ENCODE results near the gene CCR8.
"Not testable (repeated sequence)": the region's sequence is repeated elsewhere in the genome, so short reads cannot be mapped to it uniquely, and the experiment has no call there.

CCR8 gene

GRCh38 chr3:39349080-39349479, 19.6 kb downstream of the CCR8 start:
- H3K9me3 ChIP-seq (ENCODE audit: insufficient read depth, low read length), result no peaks in the 10 kb centered on the region
- H3K4me1 ChIP-seq (ENCODE audit: insufficient read depth, insufficient read length), result no peaks in the 10 kb centered on the region
- DNase-seq (ENCODE audit: low read depth, low spot score), result no peak
- H3K4me3 ChIP-seq (ENCODE audit: insufficient read length, low read depth), result no peak overlapping the region
- TF ChIP-seq ZNF274 (IDR thresholded peaks at IDR 0.05; ENCODE audit: low read depth, low read length) (no peak), SUZ12 (IDR thresholded peaks at IDR 0.05; ENCODE audit: extremely low read depth, insufficient read depth, insufficient read length) (no peak), YY1 (IDR thresholded peaks at IDR 0.05; ENCODE audit: insufficient read depth, insufficient read length) (no peak)
- H3K9ac ChIP-seq (ENCODE audit: insufficient read length, low read depth), result no peak overlapping the region
- no peaks in the 10 kb centered on the region for H3K27me3 ChIP-seq (ENCODE audit: insufficient read depth, insufficient read length)
- no peaks in the 10 kb centered on the region for H3K36me3 ChIP-seq (ENCODE audit: insufficient read depth, insufficient read length, low read length)

GRCh38 chr3:39350714-39351113, 21.2 kb downstream of the CCR8 start:
- no peaks in the 10 kb centered on the region for H3K9me3 ChIP-seq (ENCODE audit: insufficient read depth, low read length)
- no peaks in the 10 kb centered on the region for H3K27me3 ChIP-seq (ENCODE audit: insufficient read depth, insufficient read length)
- no peak for DNase-seq (ENCODE audit: low read depth, low spot score)
- no peak for TF ChIP-seq SUZ12 (IDR thresholded peaks at IDR 0.05; ENCODE audit: extremely low read depth, insufficient read depth, insufficient read length)
- TF ChIP-seq YY1 (IDR thresholded peaks at IDR 0.05; ENCODE audit: insufficient read depth, insufficient read length), result no peak
- no peak for TF ChIP-seq ZNF274 (IDR thresholded peaks at IDR 0.05; ENCODE audit: low read depth, low read length)
- no peak overlapping the region for H3K4me3 ChIP-seq (ENCODE audit: insufficient read length, low read depth)
- H3K4me1 ChIP-seq (ENCODE audit: insufficient read depth, insufficient read length), result no peaks in the 10 kb centered on the region
- no peak overlapping the region for H3K9ac ChIP-seq (ENCODE audit: insufficient read length, low read depth)
- H3K36me3 ChIP-seq (ENCODE audit: insufficient read depth, insufficient read length, low read length), result no peaks in the 10 kb centered on the region

- not testable (repeated sequence) for H3K9ac ChIP-seq (ENCODE audit: insufficient read length, low read depth); H3K9me3 ChIP-seq (ENCODE audit: insufficient read depth, low read length); H3K4me1 ChIP-seq (ENCODE audit: insufficient read depth, insufficient read length); H3K27me3 ChIP-seq (ENCODE audit: insufficient read depth, insufficient read length); H3K4me3 ChIP-seq (ENCODE audit: insufficient read length, low read depth); H3K36me3 ChIP-seq (ENCODE audit: insufficient read depth, insufficient read length, low read length); DNase-seq (ENCODE audit: low read depth, low spot score)
These were observed 21.6 kb downstream of the CCR8 start for GRCh38 chr3:39351134-39351533.

- not testable (repeated sequence) for H3K27me3 ChIP-seq (ENCODE audit: insufficient read depth, insufficient read length); H3K9me3 ChIP-seq (ENCODE audit: insufficient read depth, low read length); H3K4me3 ChIP-seq (ENCODE audit: insufficient read length, low read depth); H3K36me3 ChIP-seq (ENCODE audit: insufficient read depth, insufficient read length, low read length); H3K4me1 ChIP-seq (ENCODE audit: insufficient read depth, insufficient read length); DNase-seq (ENCODE audit: low read depth, low spot score); H3K9ac ChIP-seq (ENCODE audit: insufficient read length, low read depth)
These were observed 23.8 kb downstream of the CCR8 start for GRCh38 chr3:39353168-39353927.

- Histone ChIP-seq H3K9me3 (ENCODE audit: insufficient read depth, low read length) (no peaks in the 10 kb centered on the region), H3K36me3 (ENCODE audit: insufficient read depth, insufficient read length, low read length) (no peaks in the 10 kb centered on the region), H3K4me3 (ENCODE audit: insufficient read length, low read depth) (no peak overlapping the region), H3K27me3 (ENCODE audit: insufficient read depth, insufficient read length) (no peaks in the 10 kb centered on the region), H3K9ac (ENCODE audit: insufficient read length, low read depth) (no peak overlapping the region), H3K4me1 (ENCODE audit: insufficient read depth, insufficient read length) (peaks cover 4% of the 10 kb centered on the region)
- TF ChIP-seq SUZ12 (IDR thresholded peaks at IDR 0.05; ENCODE audit: extremely low read depth, insufficient read depth, insufficient read length) (no peak), ZNF274 (IDR thresholded peaks at IDR 0.05; ENCODE audit: low read depth, low read length) (no peak), YY1 (IDR thresholded peaks at IDR 0.05; ENCODE audit: insufficient read depth, insufficient read length) (no peak)
- no peak for DNase-seq (ENCODE audit: low read depth, low spot score)
These were observed 28.8 kb downstream of the CCR8 start for GRCh38 chr3:39358333-39358732.

GRCh38 chr3:39361252-39361927, 31.9 kb downstream of the CCR8 start:
- no peaks in the 10 kb centered on the region for H3K9me3 ChIP-seq (ENCODE audit: insufficient read depth, low read length)
- no peak overlapping the region for H3K4me3 ChIP-seq (ENCODE audit: insufficient read length, low read depth)
- peaks cover 4% of the 10 kb centered on the region for H3K4me1 ChIP-seq (ENCODE audit: insufficient read depth, insufficient read length)
- TF ChIP-seq YY1 (IDR thresholded peaks at IDR 0.05; ENCODE audit: insufficient read depth, insufficient read length), result no peak
- no peak for TF ChIP-seq ZNF274 (IDR thresholded peaks at IDR 0.05; ENCODE audit: low read depth, low read length)
- no peak for TF ChIP-seq SUZ12 (IDR thresholded peaks at IDR 0.05; ENCODE audit: extremely low read depth, insufficient read depth, insufficient read length)
- no peak for DNase-seq (ENCODE audit: low read depth, low spot score)
- H3K9ac ChIP-seq (ENCODE audit: insufficient read length, low read depth), result no peak overlapping the region
- no peaks in the 10 kb centered on the region for H3K27me3 ChIP-seq (ENCODE audit: insufficient read depth, insufficient read length)
- no peaks in the 10 kb centered on the region for H3K36me3 ChIP-seq (ENCODE audit: insufficient read depth, insufficient read length, low read length)

GRCh38 chr3:39362192-39362591, 32.7 kb downstream of the CCR8 start:
- TF ChIP-seq ZNF274 (IDR thresholded peaks at IDR 0.05; ENCODE audit: low read depth, low read length), result no peak
- TF ChIP-seq SUZ12 (IDR thresholded peaks at IDR 0.05; ENCODE audit: extremely low read depth, insufficient read depth, insufficient read length), result no peak
- TF ChIP-seq YY1 (IDR thresholded peaks at IDR 0.05; ENCODE audit: insufficient read depth, insufficient read length), result no peak
- H3K4me3 ChIP-seq (ENCODE audit: insufficient read length, low read depth), result no peak overlapping the region
- H3K9ac ChIP-seq (ENCODE audit: insufficient read length, low read depth), result no peak overlapping the region
- peaks cover 4% of the 10 kb centered on the region for H3K4me1 ChIP-seq (ENCODE audit: insufficient read depth, insufficient read length)
- DNase-seq (ENCODE audit: low read depth, low spot score), result no peak
- no peaks in the 10 kb centered on the region for H3K27me3 ChIP-seq (ENCODE audit: insufficient read depth, insufficient read length)
- H3K9me3 ChIP-seq (ENCODE audit: insufficient read depth, low read length), result no peaks in the 10 kb centered on the region
- no peaks in the 10 kb centered on the region for H3K36me3 ChIP-seq (ENCODE audit: insufficient read depth, insufficient read length, low read length)
